RWPE2 (cell line): ENCODE data around the gene CA10.

ENCODE experiments used
- ATAC-seq: fragments of 200-7000 bp; cut with Tn5 transposase; 3 replicates; pipeline ENCODE4 v1.9.1; 2021; ENCODE audit warnings: low read depth
- DNase-seq: peaks from one replicate; pipeline ENCODE4 v3.0.0-alpha.2; 2020; ENCODE audit warnings: low spot score
- H3K27ac ChIP-seq: fragments of 450-650 bp; 2 replicates; pipeline ENCODE4 v1.5.1; 2017; ENCODE audit warnings: mild to moderate bottlenecking; ENCODE audit not compliant: poor library complexity, severe bottlenecking
- H3K27me3 ChIP-seq: fragments of 250-450 bp; sonication (Bioruptor Pico); 2 replicates; pipeline ENCODE4 v1.5.1; 2021; ENCODE audit warnings: mild to moderate bottlenecking, moderate library complexity; ENCODE audit not compliant: insufficient read depth, poor library complexity, severe bottlenecking
- H3K36me3 ChIP-seq: fragments of 250-450 bp; sonication (Bioruptor Pico); 2 replicates; pipeline ENCODE4 v1.5.1; 2020; ENCODE audit warnings: low read depth, mild to moderate bottlenecking, moderate library complexity
- H3K4me1 ChIP-seq: fragments of 250-450 bp; sonication (Bioruptor Pico); 2 replicates; pipeline ENCODE4 v1.5.1; 2021; ENCODE audit warnings: mild to moderate bottlenecking, moderate library complexity; ENCODE audit not compliant: insufficient read depth, poor library complexity, severe bottlenecking
- H3K4me3 ChIP-seq: fragments of 250-450 bp; sonication (Bioruptor Pico); 2 replicates; pipeline ENCODE4 v1.5.1; 2021; ENCODE audit warnings: mild to moderate bottlenecking, moderate library complexity; ENCODE audit not compliant: severe bottlenecking
- H3K9me3 ChIP-seq: fragments of 250-450 bp; sonication (Bioruptor Pico); 2 replicates; pipeline ENCODE4 v1.5.1; 2021; ENCODE audit warnings: mild to moderate bottlenecking, moderate library complexity; ENCODE audit not compliant: severe bottlenecking
- CTCF ChIP-seq: fragments of 450-650 bp; IDR thresholded peaks from one replicate; pipeline ENCODE4 v1.5.1; 2017; ENCODE audit warnings: mild to moderate bottlenecking, moderate library complexity; ENCODE audit not compliant: poor library complexity, severe bottlenecking

The CA10 gene

GRCh38 chr17:51815097-51815496 lies 343.4 kb downstream of the CA10 start:
- H3K4me1 ChIP-seq: peaks cover 4% of the 10 kb centered on the region

GRCh38 chr17:51814521-51814920 lies 344.0 kb downstream of the CA10 start:
- Histone ChIP-seq H3K4me3 (no peak overlapping the region), H3K4me1 (no peaks in the 10 kb centered on the region), H3K36me3 (no peaks in the 10 kb centered on the region), H3K27me3 (no peaks in the 10 kb centered on the region), H3K27ac (no peak overlapping the region), H3K9me3 (no peaks in the 10 kb centered on the region)
- no peak for DNase-seq
- ATAC-seq: no peak
- TF ChIP-seq CTCF: no peak

More at GRCh38 chr17:51815097-51815496, 343.4 kb downstream of the CA10 start:
- DNase-seq (no peak), ATAC-seq (no peak)
- H3K9me3 ChIP-seq: no peaks in the 10 kb centered on the region
- no peak for TF ChIP-seq CTCF
- H3K27ac ChIP-seq: no peak overlapping the region
- H3K27me3 ChIP-seq: no peaks in the 10 kb centered on the region
- H3K36me3 ChIP-seq: no peaks in the 10 kb centered on the region
- H3K4me3 ChIP-seq: no peak overlapping the region

GRCh38 chr17:51813784-51814174 lies 344.7 kb downstream of the CA10 start:
- ATAC-seq (no peak), DNase-seq (no peak)
- Histone ChIP-seq H3K27ac (no peak overlapping the region), H3K4me1 (no peaks in the 10 kb centered on the region), H3K4me3 (no peak overlapping the region), H3K36me3 (no peaks in the 10 kb centered on the region), H3K27me3 (no peaks in the 10 kb centered on the region), H3K9me3 (no peaks in the 10 kb centered on the region)
- no peak for TF ChIP-seq CTCF

- Histone ChIP-seq H3K4me1 (no peaks in the 10 kb centered on the region), H3K4me3 (no peak overlapping the region), H3K27ac (no peak overlapping the region), H3K9me3 (no peaks in the 10 kb centered on the region), H3K27me3 (no peaks in the 10 kb centered on the region), H3K36me3 (no peaks in the 10 kb centered on the region)
- ATAC-seq (no peak), DNase-seq (no peak)
- no peak for TF ChIP-seq CTCF
Observed at GRCh38 chr17:51813140-51813783, 345.3 kb downstream of the CA10 start.

- no peak overlapping the region for H3K4me3 ChIP-seq
- peaks cover 6% of the 10 kb centered on the region for H3K27me3 ChIP-seq
- no peaks in the 10 kb centered on the region for H3K4me1 ChIP-seq
- no peak for TF ChIP-seq CTCF
- H3K36me3 ChIP-seq: no peaks in the 10 kb centered on the region
- ATAC-seq: no peak
- DNase-seq: no peak
- no peak overlapping the region for H3K27ac ChIP-seq
- H3K9me3 ChIP-seq: no peaks in the 10 kb centered on the region
Observed at GRCh38 chr17:51807460-51807859, 351.1 kb downstream of the CA10 start.
